Sigmoid colon (tissue), 4 donors: ENCODE data around the gene PPP2CA.

Experiments
- POLR2A ChIP-seq, 2 donors: fragments of 450-650 bp; IDR thresholded peaks; one replicate each; pipeline ENCODE4 v1.6.1; 2016; ENCODE audit warnings: antibody characterized with exemption in 2 of 2, mild to moderate bottlenecking in 2 of 2, moderate library complexity in 2 of 2
- POLR2AphosphoS5 ChIP-seq, 4 donors: sonication (generic); formaldehyde crosslinking; IDR thresholded peaks; one replicate each; pipeline ENCODE4 v1.6.1; 2017; ENCODE audit warnings: antibody characterized with exemption in 4 of 4
- TF ChIP-seq, protein P1 (sequence below), 4 experiments: fragments of 450-650 bp in 3 of 4; fragments of 200-600 bp in 1 of 4; IDR thresholded peaks; one replicate each; pipeline ENCODE4 v1.5.1; 2016 to 2019; ENCODE audit warnings: antibody characterized with exemption in 4 of 4, mild to moderate bottlenecking in 3 of 4, moderate library complexity in 2 of 4

DNA sequence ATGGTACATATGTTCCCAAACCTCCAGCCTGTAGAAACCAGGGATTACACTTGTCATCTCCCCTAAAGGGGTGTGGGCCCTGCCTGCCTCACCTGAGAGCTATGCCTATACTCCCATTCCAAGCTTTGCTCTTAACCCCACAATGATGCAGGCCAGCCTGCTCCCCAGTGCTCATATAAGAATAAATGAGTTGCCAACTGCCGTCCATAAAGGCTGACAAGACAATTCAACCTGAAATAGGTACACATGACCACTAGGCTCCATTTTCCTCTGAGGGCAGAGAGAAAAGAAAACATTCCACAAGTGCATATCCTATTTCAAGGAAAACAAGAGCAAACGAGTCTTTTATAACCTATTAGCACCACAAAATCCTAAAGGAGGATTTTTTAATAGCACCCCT is 77.6 kb downstream of the PPP2CA start:
- TF ChIP-seq POLR2AphosphoS5 (IDR thresholded peaks at IDR 0.05) (no peak), POLR2A (IDR thresholded peaks at IDR 0.05) (no peak)
- TF ChIP-seq, protein P1, sequence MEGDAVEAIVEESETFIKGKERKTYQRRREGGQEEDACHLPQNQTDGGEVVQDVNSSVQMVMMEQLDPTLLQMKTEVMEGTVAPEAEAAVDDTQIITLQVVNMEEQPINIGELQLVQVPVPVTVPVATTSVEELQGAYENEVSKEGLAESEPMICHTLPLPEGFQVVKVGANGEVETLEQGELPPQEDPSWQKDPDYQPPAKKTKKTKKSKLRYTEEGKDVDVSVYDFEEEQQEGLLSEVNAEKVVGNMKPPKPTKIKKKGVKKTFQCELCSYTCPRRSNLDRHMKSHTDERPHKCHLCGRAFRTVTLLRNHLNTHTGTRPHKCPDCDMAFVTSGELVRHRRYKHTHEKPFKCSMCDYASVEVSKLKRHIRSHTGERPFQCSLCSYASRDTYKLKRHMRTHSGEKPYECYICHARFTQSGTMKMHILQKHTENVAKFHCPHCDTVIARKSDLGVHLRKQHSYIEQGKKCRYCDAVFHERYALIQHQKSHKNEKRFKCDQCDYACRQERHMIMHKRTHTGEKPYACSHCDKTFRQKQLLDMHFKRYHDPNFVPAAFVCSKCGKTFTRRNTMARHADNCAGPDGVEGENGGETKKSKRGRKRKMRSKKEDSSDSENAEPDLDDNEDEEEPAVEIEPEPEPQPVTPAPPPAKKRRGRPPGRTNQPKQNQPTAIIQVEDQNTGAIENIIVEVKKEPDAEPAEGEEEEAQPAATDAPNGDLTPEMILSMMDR (IDR thresholded peaks at IDR 0.05) = no peak
